GM21825 (cell line): ENCODE results near the gene KCNC3.
"Not testable (repeated sequence)": the region's sequence is repeated elsewhere in the genome, so short reads cannot be mapped to it uniquely, and the experiment has no call there.

Source experiments
- ATAC-seq: cut with Tn5 transposase; IDR thresholded peaks from one replicate; pipeline ENCODE4 v1.9.1; 2021; ENCODE audit warnings: mild to moderate bottlenecking, moderate library complexity; ENCODE audit not compliant: unreplicated experiment

KCNC3 gene

GRCh38 chr19:50356691-50357177 is 27.6 kb upstream of the KCNC3 start:
- ATAC-seq = no peak

- ATAC-seq = not testable (repeated sequence)
Measured at GRCh38 chr19:50353487-50353880, 24.3 kb upstream of the KCNC3 start.

GRCh38 chr19:50352242-50352641 is 23.1 kb upstream of the KCNC3 start:
- ATAC-seq = no peak

GRCh38 chr19:50349277-50350057 is 20.3 kb upstream of the KCNC3 start:
- no peak for ATAC-seq

GRCh38 chr19:50347089-50347581 is 18.0 kb upstream of the KCNC3 start:
- ATAC-seq = not testable (repeated sequence)

- ATAC-seq = peak; percentile 57
Measured at GRCh38 chr19:50344661-50345318, 15.6 kb upstream of the KCNC3 start.

GRCh38 chr19:50341091-50341564 is 12.0 kb upstream of the KCNC3 start:
- no peak for ATAC-seq

- ATAC-seq = no peak
Measured at GRCh38 chr19:50340331-50340730, 11.2 kb upstream of the KCNC3 start.

GRCh38 chr19:50337031-50337430 is 7.9 kb upstream of the KCNC3 start:
- not testable (repeated sequence) for ATAC-seq

- ATAC-seq = no peak
Measured at GRCh38 chr19:50334741-50335421, 5.7 kb upstream of the KCNC3 start.

- ATAC-seq = peak; percentile 17
Measured at GRCh38 chr19:50333737-50334617, 4.8 kb upstream of the KCNC3 start.

GRCh38 chr19:50333235-50333736 is 4.1 kb upstream of the KCNC3 start:
- ATAC-seq = peak; percentile 40

- ATAC-seq = no peak
Measured at GRCh38 chr19:50332244-50333038, 3.3 kb upstream of the KCNC3 start.

- no peak for ATAC-seq
Measured at GRCh38 chr19:50331994-50332243, 2.7 kb upstream of the KCNC3 start.

GRCh38 chr19:50331221-50331993 is 2.2 kb upstream of the KCNC3 start:
- no peak for ATAC-seq

GRCh38 chr19:50330365-50331078 is 1.3 kb upstream of the KCNC3 start:
- peak; percentile 36 for ATAC-seq

- not testable (repeated sequence) for ATAC-seq
Measured at GRCh38 chr19:50329926-50330294, 733 bp upstream of the KCNC3 start.

GRCh38 chr19:50328873-50329145 is 368 bp downstream of the KCNC3 start:
- peak; percentile 11 for ATAC-seq
